SK-N-SH treated with all-trans-retinoic acid at 6 μM for 48 hours (cell line): ENCODE measurements around the gene EXOSC5.

Experiments
- ARNTL ChIP-seq: fragments of 450-650 bp; formaldehyde crosslinking; IDR thresholded peaks from 2 replicates; pipeline ENCODE4 v1.5.0; 2020; ENCODE audit warnings: low read depth, mild to moderate bottlenecking, moderate library complexity, borderline replicate concordance
- ESRRG ChIP-seq: fragments of 250-450 bp; sonication (Bioruptor Pico); IDR thresholded peaks from 2 replicates; pipeline ENCODE4 v1.6.1; 2021; ENCODE audit warnings: mild to moderate bottlenecking
- GLIS3 ChIP-seq: fragments of 250-450 bp; sonication (Bioruptor Pico); IDR thresholded peaks from 2 replicates; pipeline ENCODE4 v1.5.0; 2020; ENCODE audit warnings: mild to moderate bottlenecking, moderate library complexity
- ISL1 ChIP-seq: fragments of 250-450 bp; sonication (Bioruptor Pico); IDR thresholded peaks from 2 replicates; pipeline ENCODE4 v2.1.2; 2022; ENCODE audit warnings: mild to moderate bottlenecking, moderate library complexity
- OSR1 ChIP-seq: fragments of 250-450 bp; sonication (Bioruptor Pico); IDR thresholded peaks from 2 replicates; pipeline ENCODE4 v1.8.0; 2022; ENCODE audit warnings: moderate library complexity, mild to moderate bottlenecking, inconsistent platforms
- RARB ChIP-seq: fragments of 250-450 bp; sonication (Bioruptor Pico); IDR thresholded peaks from 2 replicates; pipeline ENCODE4 v1.8.0; 2021; ENCODE audit warnings: mild to moderate bottlenecking, moderate library complexity
- TOX ChIP-seq: fragments of 250-450 bp; sonication (Bioruptor Pico); IDR thresholded peaks from 2 replicates; pipeline ENCODE4 v1.8.0; 2021; ENCODE audit warnings: mild to moderate bottlenecking, moderate library complexity, borderline replicate concordance
- ZFP30 ChIP-seq: fragments of 450-650 bp; formaldehyde crosslinking; IDR thresholded peaks from 2 replicates; pipeline ENCODE4 v1.5.0; 2022; ENCODE audit warnings: mild to moderate bottlenecking, moderate library complexity
- ZNF70 ChIP-seq: fragments of 450-650 bp; formaldehyde crosslinking; IDR thresholded peaks from 2 replicates; pipeline ENCODE4 v1.5.0; 2020; ENCODE audit warnings: mild to moderate bottlenecking, moderate library complexity
- TF ChIP-seq, protein P1 (sequence below): fragments of 250-450 bp; sonication (Bioruptor Pico); IDR thresholded peaks from 2 replicates; pipeline ENCODE4 v1.5.0; 2020; ENCODE audit warnings: mild to moderate bottlenecking, moderate library complexity

DNA sequence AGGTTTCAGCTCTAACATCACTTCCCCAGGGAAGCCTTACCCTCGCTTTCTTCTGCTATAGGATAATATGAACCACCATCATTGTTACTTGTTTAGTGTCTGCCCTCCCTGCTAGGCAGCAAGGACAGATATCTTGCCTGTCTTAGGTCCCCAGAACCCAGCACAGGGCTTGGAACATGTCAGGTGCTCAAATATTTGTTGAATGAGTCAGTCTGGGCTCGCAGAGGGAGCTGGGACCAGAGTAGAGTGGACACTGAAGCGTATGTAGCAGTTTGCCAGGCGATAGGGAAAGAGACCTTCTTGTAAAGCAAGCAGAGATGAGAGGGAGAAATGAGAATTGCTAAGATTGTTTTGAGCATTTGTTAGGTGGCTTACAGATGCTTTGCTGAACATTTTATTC lies 12.1 kb upstream of the EXOSC5 start:
- TF ChIP-seq ZFP30 (CRISPR knock-in tag) (no peak), ESRRG (CRISPR knock-in tag) (no peak), ISL1 (no peak), TOX (CRISPR knock-in tag) (no peak), ZNF70 (CRISPR knock-in tag) (no peak), RARB (CRISPR knock-in tag) (no peak), GLIS3 (CRISPR knock-in tag) (no peak), OSR1 (CRISPR knock-in tag) (no peak), ARNTL (no peak)
- TF ChIP-seq, protein P1, sequence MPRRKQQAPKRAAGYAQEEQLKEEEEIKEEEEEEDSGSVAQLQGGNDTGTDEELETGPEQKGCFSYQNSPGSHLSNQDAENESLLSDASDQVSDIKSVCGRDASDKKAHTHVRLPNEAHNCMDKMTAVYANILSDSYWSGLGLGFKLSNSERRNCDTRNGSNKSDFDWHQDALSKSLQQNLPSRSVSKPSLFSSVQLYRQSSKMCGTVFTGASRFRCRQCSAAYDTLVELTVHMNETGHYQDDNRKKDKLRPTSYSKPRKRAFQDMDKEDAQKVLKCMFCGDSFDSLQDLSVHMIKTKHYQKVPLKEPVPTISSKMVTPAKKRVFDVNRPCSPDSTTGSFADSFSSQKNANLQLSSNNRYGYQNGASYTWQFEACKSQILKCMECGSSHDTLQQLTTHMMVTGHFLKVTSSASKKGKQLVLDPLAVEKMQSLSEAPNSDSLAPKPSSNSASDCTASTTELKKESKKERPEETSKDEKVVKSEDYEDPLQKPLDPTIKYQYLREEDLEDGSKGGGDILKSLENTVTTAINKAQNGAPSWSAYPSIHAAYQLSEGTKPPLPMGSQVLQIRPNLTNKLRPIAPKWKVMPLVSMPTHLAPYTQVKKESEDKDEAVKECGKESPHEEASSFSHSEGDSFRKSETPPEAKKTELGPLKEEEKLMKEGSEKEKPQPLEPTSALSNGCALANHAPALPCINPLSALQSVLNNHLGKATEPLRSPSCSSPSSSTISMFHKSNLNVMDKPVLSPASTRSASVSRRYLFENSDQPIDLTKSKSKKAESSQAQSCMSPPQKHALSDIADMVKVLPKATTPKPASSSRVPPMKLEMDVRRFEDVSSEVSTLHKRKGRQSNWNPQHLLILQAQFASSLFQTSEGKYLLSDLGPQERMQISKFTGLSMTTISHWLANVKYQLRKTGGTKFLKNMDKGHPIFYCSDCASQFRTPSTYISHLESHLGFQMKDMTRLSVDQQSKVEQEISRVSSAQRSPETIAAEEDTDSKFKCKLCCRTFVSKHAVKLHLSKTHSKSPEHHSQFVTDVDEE (CRISPR knock-in tag): no peak
